ENCODE results near the gene CDK2AP2. TPM values are rescaled to one million over a fixed set of nuclear protein-coding genes. Genes with fewer than 3 reads are reported as not detected.

CDK2AP2 gene
- total RNA-seq, 2 donors from 2014 or later = 57.1 to 91.9 TPM

GRCh38 chr11:67457453-67457852 is 50.5 kb downstream of the CDK2AP2 start:
- Histone ChIP-seq H3K9me3 (no peaks in the 10 kb centered on the region), H3K36me3 (no peaks in the 10 kb centered on the region), H3K4me3 (no peak overlapping the region), H3K27me3 (replicated peaks; ENCODE audit: insufficient read depth) (no peaks in the 10 kb centered on the region), H3K4me1 (replicated peaks) (no peaks in the 10 kb centered on the region), H3K27ac (no peak overlapping the region)
- intact Hi-C loops (cut with DNase I) = no loop called here
- TF ChIP-seq POLR2A (IDR thresholded peaks at IDR 0.05) (no peak), CTCF (IDR thresholded peaks at IDR 0.05) (no peak), POLR2AphosphoS5 (IDR thresholded peaks at IDR 0.05) (no peak)
- 95% methylated on average over 11 of the region's 12 CpGs for WGBS
- DNase-seq (ENCODE audit: low spot score) = no peak

Small RNAs within 50 kb of the gene (microRNA-seq; reads per million reads assigned to microRNA genes)
- gene MIR6752 = not detected

Small RNAs within 50 kb of the gene (small RNA-seq; reads per million reads assigned to genes)
- gene MIR6752 = 0 reads per million in 2 donors

Other genes with a start within 250 kb of the CDK2AP2 start
- 100 to 1,000 TPM; 102 to 111 TPM for gene GRK2, start 241.7 kb downstream of the CDK2AP2 start, total RNA-seq
- gene ANKRD13D, start 218.9 kb downstream of the CDK2AP2 start, total RNA-seq = 10 to 100 TPM; 35.9 to 75.3 TPM
- 100 to 1,000 TPM in 1 of 2 donors, 10 to 100 TPM in 1; 70.9 to 101 TPM for gene SSH3, start 204.6 kb downstream of the CDK2AP2 start, total RNA-seq
- 100 to 1,000 TPM in 1 of 2 donors, 10 to 100 TPM in 1; 95.1 to 145 TPM for gene POLD4, start 154.6 kb downstream of the CDK2AP2 start, total RNA-seq
- 1 to 10 TPM; 2.5 to 2.6 TPM for gene CLCF1, start 134.6 kb downstream of the CDK2AP2 start, total RNA-seq
- 10 to 100 TPM; 30.2 to 49.4 TPM for gene RAD9A, start 116.2 kb downstream of the CDK2AP2 start, total RNA-seq
- 100 to 1,000 TPM; 168 to 215 TPM for gene PPP1CA, start 106.3 kb downstream of the CDK2AP2 start, total RNA-seq
- gene TBC1D10C, start 104.1 kb downstream of the CDK2AP2 start, total RNA-seq = 1 to 10 TPM; 3.7 to 6.5 TPM
- gene CARNS1, start 92.5 kb downstream of the CDK2AP2 start, total RNA-seq = 1 to 10 TPM in 1 of 2 donors, under 1 TPM in 1; 0.91 to 1.0 TPM
- 10 to 100 TPM; 54.5 to 72.9 TPM for gene RPS6KB2, start 79.7 kb downstream of the CDK2AP2 start, total RNA-seq
- gene PTPRCAP, start 70.5 kb downstream of the CDK2AP2 start, total RNA-seq = 1 to 10 TPM; 2.9 to 5.9 TPM
- gene CORO1B, start 64.7 kb downstream of the CDK2AP2 start, total RNA-seq = 100 to 1,000 TPM; 106 to 184 TPM
- not detected for gene GPR152, start 55.4 kb downstream of the CDK2AP2 start, total RNA-seq
- gene CABP4, start 52.8 kb downstream of the CDK2AP2 start, total RNA-seq = 1 to 10 TPM; 4.3 to 6.1 TPM
- 100 to 1,000 TPM; 106 to 402 TPM for gene TMEM134, start 38.9 kb downstream of the CDK2AP2 start, total RNA-seq
- gene AIP, start 25.1 kb downstream of the CDK2AP2 start, total RNA-seq = 10 to 100 TPM; 63.7 to 93.7 TPM
- 10 to 100 TPM; 19.3 to 26.9 TPM for gene PITPNM1, start 2.8 kb downstream of the CDK2AP2 start, total RNA-seq
- not detected for gene CABP2, start 15.3 kb upstream of the CDK2AP2 start, total RNA-seq
- gene GSTP1, start 75.7 kb upstream of the CDK2AP2 start, total RNA-seq = 100 to 1,000 TPM; 540 to 577 TPM
- gene NDUFV1, start 98.8 kb upstream of the CDK2AP2 start, total RNA-seq = 100 to 1,000 TPM; 190 to 260 TPM
- gene NUDT8, start 121.8 kb upstream of the CDK2AP2 start, total RNA-seq = 10 to 100 TPM in 1 of 2 donors, 1 to 10 TPM in 1; 7.2 to 29.2 TPM
- not detected for gene TBX10, start 131.6 kb upstream of the CDK2AP2 start, total RNA-seq
- 1 to 10 TPM in 1 of 2 donors, not detected in 1; 1.7 TPM for gene ACY3, start 142.6 kb upstream of the CDK2AP2 start, total RNA-seq
- 1 to 10 TPM; 1.8 to 4.4 TPM for gene ALDH3B2, start 166.5 kb upstream of the CDK2AP2 start, total RNA-seq

Data from prostate gland (tissue), 2 donors.